GM18507 (cell line): ENCODE measurements around the gene HMX1.

Experiments used
- DNase-seq: peaks from one replicate; pipeline ENCODE4 v3.0.0; 2011; ENCODE audit warnings: low read depth; ENCODE audit not compliant: insufficient read length; ENCODE audit errors: extremely low spot score
- FAIRE-seq: peaks from 2 replicates; lab custom pipeline; 2011; peaks lifted over from hg19 to GRCh38; lab: Jason Lieb, UNC

HMX1 gene

DNA sequence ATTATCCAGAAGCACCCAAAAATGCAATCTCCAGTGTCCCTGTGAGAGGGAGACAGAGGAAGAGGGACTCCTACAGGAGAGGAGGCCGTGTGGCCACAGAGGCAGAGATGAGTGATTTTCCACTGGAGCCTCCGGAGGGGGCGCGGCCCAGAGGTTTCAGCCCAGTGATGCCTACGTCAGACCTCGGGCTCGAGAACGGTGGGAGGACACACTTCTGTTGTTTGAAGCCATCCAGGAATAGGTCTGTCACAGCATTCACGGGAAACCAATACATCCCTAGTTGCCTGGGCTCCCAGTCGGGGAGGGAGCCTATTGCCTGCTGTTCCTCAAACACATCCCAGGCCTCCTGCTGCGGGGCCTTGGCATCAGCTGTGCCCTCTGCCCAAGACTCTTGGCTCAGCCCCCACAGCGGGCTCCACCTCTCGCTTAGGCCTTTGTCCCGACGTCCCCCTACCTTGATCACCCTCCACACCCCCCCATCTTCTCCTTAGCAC lies 39.2 kb upstream of the HMX1 start:
- FAIRE-seq (no peak), DNase-seq (no peak)

DNA sequence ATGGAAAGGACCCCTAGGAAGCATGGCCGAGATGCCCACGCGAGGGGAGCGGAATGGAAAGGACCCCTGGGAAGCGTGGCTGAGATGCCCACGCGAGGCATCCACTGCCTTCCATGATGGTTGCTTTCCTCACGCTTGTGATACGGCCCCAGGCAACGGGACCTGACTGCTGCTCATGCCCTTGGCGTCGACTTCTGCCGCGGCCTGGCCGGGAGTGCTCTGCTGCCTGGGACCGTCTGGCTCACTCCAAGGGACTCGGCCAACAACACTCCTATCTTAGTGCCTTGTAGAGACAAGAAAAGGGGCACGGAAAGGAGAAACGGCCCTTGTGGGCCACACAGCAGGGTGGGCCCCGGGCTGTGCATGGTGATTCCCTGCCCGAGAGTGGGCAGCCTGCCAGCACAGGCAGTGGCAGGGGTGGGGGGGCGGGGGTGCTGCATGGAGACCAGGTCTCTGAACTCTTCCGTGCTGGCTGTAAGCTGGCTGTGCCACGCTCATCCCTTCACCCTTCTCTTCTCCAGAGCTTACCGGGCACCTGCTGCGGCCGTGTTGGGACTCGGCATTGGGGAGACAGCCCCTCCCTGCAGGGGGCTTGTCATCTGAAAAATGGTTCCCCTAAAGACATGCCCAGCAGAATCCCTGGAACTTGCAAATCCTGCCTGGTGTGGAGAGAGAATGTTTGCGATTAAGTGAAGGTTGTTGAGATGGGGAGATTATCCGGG lies 38.6 kb upstream of the HMX1 start:
- no peak for DNase-seq
- FAIRE-seq, result no peak

DNA sequence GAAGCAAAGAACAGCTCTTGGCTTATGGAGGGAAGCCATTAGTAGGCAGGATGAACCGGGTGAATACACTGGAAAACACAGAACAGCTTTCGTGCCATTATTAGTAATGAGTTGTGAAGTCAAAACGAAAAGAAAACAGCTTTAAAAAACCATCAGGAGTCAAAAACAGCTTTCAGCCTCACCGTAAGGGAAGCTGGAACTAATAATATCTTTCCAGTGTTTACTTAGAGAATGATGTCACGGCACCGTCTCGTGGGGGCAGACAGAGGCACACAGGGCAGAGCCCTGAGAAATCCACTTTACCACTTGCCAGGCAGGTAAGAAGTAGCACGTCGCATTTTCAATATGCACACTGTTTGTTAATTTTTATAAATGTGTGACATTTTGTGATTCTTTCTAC lies 37.9 kb upstream of the HMX1 start:
- FAIRE-seq (no peak), DNase-seq (no peak)

DNA sequence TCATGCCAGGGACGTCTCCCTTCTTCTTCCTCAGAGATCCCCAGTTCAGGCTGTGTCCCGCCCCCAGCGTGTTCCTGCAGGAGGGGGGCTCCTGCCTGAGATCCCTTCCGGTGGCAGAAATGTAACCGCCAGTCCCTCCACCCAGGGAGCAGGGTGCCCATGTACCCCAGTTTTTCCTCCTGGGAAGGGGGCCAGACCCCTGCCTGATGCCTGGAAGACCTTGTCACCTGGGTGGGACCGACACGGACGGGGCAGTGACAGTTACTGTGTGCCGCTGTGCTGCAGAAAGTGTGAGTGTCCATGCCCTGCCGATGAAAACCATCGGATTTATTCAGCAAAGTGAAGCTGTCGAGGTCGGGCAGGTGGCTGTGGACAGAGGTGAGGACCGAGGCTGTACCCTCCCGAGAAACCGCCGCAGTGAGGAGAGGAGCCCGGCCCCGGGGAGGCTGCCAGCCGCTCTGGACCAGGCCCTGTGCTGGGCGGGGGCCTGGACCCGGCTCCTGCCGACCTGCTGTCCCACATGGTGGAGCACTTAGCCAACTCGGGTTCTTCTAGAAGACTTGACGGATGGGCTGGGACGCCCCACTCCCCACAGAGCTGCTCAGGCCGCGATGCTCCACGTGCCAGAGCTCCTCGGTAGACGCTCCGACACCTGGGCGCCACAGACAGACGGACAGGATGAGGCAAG lies 36.7 kb upstream of the HMX1 start:
- no peak for DNase-seq

DNA sequence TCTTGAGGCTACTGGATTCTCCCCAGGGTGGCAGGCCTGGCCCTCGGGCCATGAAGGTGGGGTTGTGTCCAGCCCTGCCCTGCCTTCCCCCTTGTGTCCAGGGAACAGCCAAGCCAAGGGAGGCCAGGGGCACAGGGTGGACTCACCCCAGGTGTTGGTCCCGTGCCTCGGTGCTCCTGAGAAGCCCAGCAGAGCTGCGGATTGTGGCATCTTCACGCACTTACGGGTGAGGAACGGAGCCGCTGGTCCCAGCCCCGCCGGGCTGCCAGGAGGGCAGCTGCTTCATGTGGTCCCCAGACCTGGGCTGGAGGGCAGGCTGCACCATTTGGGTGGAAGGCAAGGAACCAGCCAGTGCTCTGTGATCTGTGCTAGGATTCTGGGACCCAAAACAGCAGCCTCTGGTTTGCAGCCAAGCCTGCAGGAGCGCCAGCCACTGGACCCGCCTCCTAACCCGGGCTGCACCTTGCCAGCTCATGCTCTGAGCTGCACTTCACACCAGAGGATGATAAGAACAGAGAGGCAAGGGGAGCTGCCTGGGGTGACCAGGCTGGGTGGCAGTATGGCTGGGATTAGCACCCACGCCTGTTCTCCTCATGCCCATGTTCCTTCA lies 36.1 kb upstream of the HMX1 start:
- no peak for DNase-seq
- FAIRE-seq, result no peak

More for the DNA sequence above, 36.7 kb upstream of the HMX1 start:
- FAIRE-seq, result no peak

DNA sequence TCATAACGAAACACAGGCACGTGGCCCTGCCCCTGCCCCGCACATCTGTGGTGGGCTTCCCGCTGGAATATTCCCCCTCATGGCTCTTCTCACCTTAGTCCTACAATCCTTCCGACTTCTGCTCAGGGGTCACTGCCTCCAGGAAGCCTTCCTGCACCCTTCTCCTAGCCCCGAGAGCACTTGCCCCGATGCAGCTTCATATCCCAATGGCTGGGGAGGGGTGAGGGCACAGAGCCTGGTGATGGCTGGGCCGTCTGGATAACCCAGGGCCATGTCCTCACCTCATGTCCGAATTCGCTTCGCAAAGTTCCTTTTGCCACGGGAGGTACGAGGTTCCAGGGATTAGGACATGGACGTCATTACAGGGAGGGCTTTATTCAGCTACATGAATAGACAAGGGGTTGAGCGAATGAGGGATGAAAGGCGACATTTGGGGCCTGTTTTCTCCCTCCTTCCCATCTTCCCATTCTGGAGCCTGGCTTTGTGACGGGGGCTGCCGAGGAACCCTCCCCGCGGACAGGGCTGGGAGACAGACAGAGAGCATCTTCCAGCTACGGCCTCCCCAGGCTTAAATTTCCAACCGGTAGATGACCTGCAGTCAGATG lies 35.5 kb upstream of the HMX1 start:
- FAIRE-seq, result no peak

DNA sequence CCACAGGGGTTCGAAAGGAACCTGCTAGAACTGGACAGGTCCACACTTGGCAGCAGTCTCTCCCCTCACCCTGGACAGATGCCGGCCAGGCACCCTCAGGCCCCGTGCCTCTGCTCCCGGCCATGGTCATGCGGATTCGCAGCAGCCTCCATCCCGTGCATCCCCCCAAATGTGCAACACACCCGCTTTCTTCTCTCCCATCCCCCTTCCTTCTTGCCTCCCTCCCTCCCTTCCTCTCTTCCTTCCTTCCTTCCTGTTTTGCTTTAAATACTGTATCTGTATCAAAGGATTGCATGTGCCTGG lies 35.0 kb upstream of the HMX1 start:
- DNase-seq (no peak), FAIRE-seq (no peak)

More for the DNA sequence above, 35.5 kb upstream of the HMX1 start:
- DNase-seq, result no peak

DNA sequence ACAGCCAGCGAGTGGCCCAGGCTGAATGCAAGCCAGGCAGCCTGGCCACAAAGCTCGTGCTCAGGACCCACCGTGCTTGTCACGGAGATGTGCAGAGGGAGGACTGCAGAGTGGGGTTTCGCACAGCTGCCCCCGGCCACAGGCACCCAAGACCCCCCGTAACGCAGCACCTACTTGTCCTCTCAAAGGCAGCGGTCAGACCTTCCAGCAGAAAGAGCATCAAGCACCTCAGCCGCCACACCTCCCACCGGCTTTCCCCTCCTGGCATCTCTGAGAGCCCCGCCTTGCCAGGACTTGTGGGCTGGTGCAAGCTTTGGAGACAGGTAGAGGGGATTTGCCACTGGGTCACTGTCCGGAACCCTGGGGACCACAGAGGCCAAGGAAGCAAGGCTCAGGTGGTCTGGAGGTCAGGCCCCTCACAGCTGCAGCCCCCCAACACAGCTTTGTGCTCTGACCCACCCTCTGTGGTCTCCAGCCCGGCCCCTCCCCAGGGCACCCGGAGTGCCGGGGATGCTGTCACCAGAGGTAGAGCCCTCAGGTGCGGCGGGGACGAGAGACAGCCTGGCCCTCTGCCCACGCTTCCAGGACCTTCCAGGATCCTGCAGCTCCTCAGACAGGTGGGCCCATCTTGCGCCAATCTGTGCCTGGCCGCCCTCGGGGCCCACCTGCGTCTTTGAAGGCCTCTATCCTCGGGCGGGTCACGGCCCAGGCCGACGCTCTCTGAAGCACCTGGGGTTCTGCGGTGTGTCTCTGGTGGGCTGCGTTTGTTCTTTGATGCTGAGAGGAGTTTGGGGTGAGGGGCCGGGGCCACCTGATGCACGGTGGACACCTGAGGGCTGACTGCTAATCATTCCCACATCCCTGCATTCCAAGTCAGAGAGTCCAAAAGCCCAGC lies 34.4 kb upstream of the HMX1 start:
- DNase-seq (no peak), FAIRE-seq (no peak)

DNA sequence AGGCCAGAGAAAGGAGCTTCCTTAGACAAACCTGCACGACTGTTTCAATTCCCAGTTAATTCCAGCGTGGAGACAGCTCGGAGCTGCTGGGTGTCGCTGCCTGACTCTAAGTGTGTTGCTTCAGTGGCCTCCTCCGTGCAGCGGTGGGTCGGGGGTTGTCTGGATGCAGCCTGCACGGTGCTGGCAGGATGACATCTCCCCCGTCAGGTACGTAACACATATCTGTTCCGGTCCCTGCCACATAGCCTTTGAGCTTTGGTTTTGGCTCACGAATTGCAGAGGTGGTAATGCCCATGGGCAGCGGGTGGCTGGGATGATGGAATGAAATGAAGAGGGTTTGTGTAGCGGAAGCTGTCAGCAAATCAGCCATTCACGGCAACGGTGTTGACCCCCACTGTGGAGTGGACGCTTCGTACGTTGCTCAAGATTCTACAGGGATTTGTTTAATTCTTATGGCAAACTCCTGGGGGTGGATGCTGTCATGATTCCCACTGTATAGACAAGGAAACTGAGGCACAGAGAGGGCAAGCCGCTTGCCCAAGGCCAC lies 33.7 kb upstream of the HMX1 start:
- no peak for FAIRE-seq

DNA sequence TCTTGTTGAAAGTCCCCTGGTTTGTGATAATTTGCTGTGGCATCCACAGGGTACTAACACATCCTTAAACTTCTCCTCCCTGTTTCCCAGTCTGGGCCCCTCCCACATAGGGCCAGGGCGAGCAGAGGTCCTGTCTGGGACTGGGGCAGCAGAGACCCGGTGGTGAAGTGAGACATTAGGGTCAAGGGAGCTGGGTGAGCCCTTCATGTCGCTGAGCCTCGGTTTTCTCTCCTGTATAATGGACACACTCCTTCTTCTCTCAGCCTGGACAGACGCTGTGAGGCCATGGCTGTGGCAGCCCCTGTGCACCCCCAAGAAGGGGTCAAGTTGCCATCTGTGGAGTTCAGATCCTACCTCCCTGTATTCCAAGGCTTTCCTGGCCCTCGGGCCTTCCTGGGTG lies 33.0 kb upstream of the HMX1 start:
- FAIRE-seq (no peak), DNase-seq (no peak)

More for the DNA sequence above, 33.7 kb upstream of the HMX1 start:
- no peak for DNase-seq

DNA sequence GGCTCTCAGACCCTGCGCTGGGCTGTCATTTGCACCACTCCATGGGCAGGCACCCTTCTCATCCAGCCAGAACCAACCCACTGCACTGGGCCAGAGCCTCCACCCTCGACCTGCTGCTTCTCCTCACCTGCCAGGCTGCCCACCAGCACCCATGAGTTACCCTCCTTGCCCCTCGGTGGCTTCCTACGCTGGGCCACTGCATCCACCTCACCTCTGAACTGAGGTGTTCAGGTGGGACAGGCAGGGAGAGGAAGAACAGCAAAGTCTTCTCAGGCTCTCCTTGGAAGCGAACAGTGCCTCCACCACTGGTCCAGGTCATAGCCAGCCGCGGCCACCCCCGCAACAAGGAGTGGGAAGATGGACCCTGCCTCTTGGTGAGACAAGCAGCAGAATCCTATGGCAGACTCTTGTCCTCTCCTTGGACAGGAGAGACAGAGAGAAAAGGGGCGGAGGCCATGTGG lies 32.4 kb upstream of the HMX1 start:
- DNase-seq (no peak), FAIRE-seq (no peak)

DNA sequence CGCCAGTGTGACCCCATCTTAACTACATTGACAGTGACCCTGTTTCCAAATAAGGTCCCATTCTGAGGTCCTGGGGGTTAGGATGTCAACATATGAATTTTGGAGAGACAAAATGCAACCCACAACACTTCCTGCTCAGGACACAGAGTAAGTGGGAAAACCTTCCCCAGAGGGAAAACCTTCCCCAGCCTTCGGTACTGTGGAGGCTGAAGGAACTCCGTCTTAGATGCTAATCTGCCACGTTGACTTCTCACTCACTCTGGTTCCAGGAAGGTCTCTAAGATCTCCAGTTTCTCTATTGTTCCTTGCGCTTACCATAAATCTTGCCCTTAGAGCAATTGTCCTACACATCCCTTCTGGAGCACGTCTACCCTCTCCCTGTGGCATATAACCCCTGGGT lies 29.7 kb upstream of the HMX1 start:
- FAIRE-seq (no peak), DNase-seq (no peak)

DNA sequence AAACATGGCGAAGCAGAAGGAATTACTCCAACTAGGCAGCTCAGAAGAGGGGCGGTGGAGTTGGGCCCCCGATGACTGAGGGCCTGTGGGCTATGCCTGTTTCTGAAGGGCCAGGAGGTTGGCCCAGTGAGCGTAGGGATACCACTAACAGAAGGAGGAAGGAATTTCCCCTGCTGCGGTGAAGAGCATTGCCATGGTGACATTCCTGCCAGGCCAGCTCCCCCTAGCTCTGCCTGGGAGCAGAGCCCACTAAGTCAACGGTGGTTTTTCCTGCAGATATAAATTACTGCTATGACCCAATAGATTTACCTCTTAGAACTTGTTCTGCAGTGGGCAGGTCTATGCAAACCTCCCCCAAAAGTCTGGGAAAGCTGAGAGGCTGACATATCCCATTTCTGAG lies 28.9 kb upstream of the HMX1 start:
- no peak for FAIRE-seq

DNA sequence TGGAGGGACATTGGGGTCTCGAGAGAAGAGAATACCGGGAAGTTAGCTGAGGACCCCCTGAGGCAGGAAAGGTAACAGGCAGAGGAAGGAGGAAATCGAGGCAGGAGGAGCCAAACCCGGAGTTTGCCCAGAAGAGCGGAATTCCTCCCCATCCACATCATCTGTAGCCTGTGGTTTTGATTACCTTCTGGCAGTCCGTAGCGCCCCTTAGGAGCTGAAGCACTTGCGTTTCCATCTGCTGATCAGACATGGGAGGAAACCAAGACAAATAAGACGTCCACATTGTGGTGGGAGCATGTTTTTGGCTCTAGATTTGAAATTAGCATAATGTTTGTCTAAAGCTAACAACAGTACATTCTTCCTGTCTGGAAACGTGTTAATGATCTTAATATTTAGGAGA lies 26.8 kb upstream of the HMX1 start:
- FAIRE-seq, result no peak
- no peak for DNase-seq

More for the DNA sequence above, 28.9 kb upstream of the HMX1 start:
- no peak for DNase-seq

DNA sequence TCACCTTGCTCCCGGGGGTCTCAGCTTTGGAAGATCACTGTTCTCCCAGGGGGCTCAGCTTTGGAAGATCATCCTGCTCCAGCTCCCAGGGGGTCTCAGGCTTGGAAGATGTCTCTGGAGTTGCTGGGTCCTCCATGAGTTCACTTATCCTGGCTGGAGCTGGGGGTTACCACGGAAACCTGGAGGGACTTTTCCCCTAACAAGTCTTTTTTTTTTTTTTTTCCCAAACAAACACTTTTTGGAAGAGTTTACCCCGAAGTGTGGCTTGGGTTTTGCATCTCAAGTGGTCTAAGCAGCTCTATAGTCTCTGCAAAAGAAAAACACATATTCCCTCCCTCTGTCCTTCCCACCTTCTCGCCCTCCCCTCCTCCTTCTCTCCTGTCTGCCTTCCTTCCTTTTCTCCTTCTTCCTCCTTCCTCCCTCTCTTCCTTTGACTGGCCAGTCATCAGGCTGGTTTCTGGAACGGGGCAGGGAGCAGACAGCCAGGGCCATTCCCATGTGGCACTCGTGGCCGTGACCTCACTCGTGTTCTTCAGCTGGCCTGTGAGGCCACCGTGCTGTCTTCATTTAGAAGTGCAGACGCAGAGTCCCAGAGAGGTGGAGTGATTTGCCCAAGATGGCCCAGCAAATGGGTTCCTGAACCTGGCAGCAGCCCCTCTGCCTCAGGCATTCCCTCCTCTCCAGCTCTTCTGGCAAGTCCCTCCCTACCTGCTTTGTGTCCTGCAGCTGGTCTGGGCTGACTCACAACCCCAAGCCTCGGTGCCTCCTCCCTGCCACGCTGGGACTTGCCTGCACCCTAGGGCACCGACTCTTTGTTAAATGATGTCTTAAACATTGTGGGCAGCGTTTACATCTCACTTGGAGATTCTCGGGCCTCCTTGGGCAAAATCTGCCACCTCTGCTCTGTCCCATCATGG lies 25.9 kb upstream of the HMX1 start:
- FAIRE-seq, result no peak

DNA sequence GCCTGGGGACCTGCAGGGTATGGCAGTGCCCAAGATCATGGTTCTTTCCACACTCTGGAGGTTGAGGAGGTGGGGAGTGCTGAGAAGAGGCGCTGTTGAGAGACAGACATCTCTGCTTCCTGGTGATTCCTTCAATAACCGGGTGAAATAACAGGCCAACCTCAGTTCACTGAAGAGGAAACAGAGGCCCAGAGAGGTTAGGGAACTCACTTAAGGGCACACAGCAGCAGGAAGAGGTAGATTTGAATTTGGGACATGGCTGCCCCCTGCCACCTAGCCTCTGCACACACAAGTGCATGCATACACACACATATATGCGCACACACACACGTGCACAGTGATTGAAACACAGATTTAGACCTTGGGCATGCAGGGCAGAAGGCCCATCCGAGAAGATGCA lies 24.9 kb upstream of the HMX1 start:
- DNase-seq, result no peak
- no peak for FAIRE-seq

More for the DNA sequence above, 25.9 kb upstream of the HMX1 start:
- no peak for DNase-seq

DNA sequence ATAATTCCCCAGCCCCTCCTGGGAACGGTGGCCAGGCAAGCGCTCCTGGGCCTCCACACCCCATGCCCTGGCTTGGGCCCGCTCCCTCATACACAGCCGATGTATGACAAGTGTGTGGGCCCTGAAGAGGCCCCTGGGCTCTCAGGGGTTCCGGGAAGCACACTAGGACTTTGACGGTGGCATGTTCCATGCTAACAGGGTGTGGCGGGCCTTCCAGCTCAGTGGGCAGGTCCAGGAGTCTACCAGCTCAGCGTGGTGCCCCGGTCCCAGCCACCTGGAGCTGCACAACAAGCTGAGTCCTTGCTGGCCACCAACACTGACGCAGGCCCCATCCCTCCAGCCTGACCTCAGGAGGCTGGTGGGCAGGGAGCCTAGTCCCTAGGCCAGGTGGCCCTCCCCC lies 24.4 kb upstream of the HMX1 start:
- no peak for DNase-seq
- FAIRE-seq, result no peak

DNA sequence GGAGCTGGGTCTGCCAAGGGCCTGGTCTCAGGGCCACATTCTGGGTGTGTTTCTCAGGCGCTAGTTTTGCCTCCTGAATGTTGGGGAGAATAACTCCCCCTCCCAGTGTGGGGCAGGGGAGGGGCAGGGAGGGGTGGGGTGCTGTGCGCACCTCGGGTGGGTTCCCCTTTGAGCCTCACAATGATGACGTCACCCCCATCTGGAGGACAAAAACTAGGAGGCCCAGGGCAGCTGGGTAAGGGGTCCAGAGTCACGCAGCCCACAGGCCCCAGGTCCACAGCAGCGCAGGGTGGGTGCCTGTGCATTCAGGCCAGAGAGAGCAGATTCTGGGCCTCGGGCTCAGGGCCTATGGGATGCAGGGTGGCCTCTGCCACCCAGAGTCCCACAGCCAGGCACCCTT lies 23.7 kb upstream of the HMX1 start:
- FAIRE-seq (no peak), DNase-seq (no peak)
